ENCODE measurements around the gene CYP2W1.

GRCh38 chr7:1031716-1032455 lies 48.9 kb downstream of the CYP2W1 start:
- TF ChIP-seq POLR2AphosphoS5 (IDR thresholded peaks at IDR 0.05; ENCODE audit: low read depth, low read length) (no peak), POLR2A (IDR thresholded peaks at IDR 0.05; ENCODE audit: low read depth, low read length) (no peak), TAF1 (IDR thresholded peaks at IDR 0.05; ENCODE audit: borderline replicate concordance, low read depth, low read length) (no peak)

Data from GM12892 (cell line).